ENCODE measurements around the gene FANK1. TPM values are rescaled to one million over a fixed set of nuclear protein-coding genes. Genes with fewer than 3 reads are reported as not detected.
A peak's percentile ranks its signal among the peaks of the same experiment; 100 is the strongest.
"Not testable (repeated sequence)": the region's sequence is repeated elsewhere in the genome, so short reads cannot be mapped to it uniquely, and the experiment has no call there.

FANK1 gene
- total RNA-seq, 1 donor from 2014 or later, result 3.2 TPM

- no peak for DNase-seq
Measured at GRCh38 chr10:126022841-126023240, 126.5 kb downstream of the FANK1 start.

DNA sequence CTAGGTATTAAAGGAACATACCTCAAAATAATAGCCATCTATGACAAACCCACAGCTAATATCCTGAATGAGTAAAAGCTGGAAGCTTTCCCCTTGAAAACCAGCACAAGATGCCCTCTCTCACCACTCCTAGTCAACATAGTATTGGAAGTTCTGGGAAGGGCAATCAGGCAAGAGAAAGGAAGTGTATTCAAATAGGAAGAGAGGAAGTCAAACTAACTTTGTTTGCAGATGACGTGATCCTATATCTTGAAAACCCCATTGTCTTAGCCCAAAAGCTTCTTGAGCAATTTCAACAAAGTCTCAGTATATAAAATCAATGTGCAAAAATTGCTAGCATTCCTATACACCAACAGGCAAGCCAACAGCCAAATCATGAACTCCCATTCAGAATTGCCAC, 131.3 kb downstream of the FANK1 start:
- DNase-seq, result no peak

DNA sequence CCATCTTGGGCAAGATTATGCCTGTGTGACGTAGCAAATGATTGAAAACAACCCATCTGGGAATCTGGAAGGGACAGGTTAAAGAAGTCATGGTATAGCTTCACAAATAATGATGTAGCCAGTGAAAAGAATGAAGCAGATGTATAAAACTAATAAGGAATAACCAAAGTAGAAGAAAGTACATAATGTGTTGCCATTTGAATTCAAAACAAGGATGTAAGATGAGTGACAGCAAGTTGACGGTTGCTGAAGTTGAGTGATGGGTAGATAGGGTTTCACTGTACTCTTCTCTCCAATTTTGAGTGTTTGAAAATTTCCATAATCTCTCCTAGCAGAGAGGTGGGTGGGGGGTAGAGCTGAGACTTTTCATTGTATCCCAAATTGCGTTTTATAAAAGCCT, 133.6 kb downstream of the FANK1 start:
- no peak for DNase-seq

DNA sequence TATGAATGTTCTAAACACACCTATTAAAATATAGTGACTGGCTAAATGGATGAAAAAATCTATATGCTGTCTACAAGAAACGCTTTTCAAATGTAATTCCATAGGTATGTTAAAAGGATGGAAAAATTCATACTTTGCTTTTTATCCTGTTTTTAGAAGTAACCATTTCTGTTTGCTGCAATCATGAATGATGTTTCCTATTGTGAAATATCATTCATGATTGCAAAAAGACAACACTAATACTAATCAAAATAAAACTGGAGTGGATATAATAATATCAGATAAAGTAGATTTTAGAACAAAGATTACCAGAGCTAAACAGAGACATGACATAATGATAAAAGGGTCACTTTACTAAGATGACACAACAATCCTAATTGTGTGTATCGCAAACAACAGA, 138.2 kb downstream of the FANK1 start:
- DNase-seq, result no peak

- no peak for DNase-seq
Measured at GRCh38 chr10:126036515-126036914, 140.2 kb downstream of the FANK1 start.

DNA sequence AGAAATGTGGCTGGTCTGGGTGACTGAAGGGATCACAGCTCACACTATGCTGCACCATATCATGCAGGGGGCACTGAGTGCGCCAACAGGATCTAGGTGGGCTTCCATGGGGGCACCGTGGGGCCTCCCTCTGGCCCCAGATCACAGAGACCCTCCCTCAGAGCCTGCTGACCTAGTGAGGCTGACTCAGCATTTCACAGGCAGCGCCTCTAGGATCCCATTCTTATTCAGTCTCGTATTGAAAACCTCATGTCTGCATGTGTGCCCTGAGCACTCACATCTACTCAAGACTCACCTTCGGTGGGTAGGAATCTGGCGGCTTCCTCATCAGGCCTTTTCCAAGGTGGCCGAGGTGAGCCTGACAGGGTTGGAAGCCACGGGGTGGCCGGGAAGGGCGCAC, 141.6 kb downstream of the FANK1 start:
- no peak for DNase-seq

- DNase-seq, result no peak
Measured at GRCh38 chr10:126041117-126041516, 144.8 kb downstream of the FANK1 start.

- peak; percentile 85 for DNase-seq
Measured at GRCh38 chr10:126041804-126042231, 145.5 kb downstream of the FANK1 start.

GRCh38 chr10:126042354-126042753, 146.0 kb downstream of the FANK1 start:
- no peak for DNase-seq

GRCh38 chr10:126042906-126043305, 146.5 kb downstream of the FANK1 start:
- DNase-seq, result no peak

DNA sequence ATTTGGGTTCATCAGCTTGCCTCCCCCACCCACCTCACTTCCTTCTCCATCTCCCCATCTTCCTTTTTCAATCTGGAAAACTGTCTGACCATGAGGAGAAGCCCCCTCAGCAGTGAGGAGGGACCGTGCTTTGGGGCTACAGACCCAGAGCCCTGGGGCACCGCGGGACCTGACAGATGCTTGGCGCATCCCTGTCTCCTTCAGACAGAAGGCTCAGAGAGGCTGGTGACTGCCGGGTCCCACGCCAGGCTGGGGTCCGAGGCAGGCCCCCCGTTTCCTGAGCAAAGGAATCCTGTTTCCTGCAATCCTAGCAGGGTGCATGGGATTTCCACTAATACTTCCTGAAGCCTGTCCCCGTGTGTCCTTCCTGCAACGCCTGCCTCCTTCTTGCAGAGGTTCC, 147.0 kb downstream of the FANK1 start:
- DNase-seq, result no peak

GRCh38 chr10:126045861-126046260, 149.5 kb downstream of the FANK1 start:
- no peak for DNase-seq

GRCh38 chr10:126046831-126047230, 150.5 kb downstream of the FANK1 start:
- DNase-seq, result no peak

DNA sequence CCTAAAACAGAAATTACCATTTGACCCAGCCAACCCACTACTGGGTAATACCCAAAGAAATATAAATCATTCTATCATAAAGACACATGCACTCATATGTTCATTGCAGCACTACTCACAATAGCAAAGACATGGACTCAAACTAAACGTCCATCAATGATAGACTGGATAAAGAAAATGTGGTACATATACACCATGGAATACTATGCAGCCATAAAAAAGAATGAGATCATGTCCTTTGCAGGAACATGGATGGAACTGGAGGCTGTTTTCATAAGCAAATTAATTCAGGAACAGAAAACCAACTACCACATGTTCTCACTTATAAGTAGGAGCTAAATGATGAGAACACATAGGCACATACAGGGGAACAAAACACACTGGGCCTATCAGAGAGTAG, 151.4 kb downstream of the FANK1 start:
- not testable (repeated sequence) for DNase-seq

DNA sequence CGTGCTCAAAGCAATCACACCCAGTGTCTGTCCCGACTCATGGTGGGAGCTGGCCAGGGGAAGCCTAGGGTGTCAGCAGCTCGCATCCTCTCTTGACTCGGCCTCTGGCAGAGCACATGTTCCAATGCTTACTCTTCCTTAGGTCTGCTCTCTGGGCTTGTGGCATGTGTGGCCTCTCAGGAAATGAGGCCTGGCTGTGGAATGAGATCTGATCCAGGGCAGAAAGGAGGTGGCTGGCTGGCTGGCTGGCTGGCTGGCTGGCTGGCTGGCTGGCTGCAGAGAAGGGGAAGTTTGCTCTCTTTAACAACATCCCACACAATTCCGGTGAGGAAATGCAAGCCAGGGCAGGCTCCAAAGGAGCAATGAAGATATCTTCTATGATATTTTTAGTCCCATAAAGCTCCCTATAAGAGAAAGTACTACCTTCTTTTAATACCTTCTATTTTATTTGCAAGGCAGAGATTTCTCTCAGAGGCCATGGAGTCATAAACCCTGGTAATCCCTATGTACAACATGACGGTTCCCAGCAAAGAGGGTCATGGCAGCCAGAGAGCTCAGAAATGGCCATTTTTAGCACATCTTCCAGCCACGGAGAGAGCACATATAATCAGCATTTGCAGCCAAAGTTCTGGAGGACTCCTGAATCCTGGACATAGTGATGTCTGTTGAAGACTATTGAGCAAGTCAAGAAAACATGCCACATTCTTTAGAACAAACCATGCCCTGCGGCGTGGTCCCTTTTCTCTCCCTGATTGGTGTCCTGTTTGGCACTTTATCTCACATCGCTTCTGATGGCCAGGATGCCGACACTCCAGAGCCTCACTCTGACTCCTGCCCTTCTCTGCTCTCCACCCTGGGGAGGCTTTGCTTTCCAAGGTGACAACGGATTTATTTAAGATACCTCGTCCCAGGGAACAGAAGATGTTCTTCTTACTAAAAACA, 153.7 kb downstream of the FANK1 start:
- no peak for DNase-seq

DNA sequence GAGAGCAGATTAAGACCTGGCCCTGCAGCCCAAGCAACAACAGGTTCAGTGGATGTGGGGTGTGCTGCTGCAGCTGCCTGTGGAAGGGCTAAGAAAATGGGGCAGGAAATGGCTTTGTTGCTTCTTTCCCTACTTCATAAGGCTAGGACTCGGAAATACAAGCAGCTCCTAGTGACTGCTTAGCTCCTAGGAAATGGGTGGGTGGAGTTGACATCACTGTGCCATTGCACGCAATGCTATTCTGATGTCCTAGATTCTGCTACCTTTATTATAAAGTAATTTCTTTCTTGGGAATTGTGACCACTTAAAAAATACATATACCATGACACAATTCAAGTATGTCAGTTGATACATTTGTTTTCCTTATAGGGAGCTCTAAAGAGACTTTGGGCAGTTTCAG, 155.8 kb downstream of the FANK1 start:
- DNase-seq, result no peak

DNA sequence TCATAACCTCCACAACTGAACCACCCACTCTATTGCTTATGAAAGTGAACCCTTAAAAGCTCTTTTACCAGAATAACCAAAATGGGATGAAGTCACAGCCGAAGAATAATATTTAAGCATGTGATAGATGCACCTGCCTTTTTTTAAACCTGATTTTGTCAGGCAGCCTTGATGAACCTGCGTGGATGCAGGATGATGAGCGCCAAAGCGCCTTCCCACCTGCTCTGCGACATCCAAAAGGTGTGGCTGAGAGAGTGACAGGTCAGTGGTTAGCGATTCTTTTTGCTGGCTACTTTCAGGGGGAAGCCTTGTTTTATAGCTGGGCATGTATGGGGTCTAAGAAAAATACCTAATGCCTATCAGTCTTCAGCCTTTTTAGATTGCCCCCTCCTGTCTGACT, 157.8 kb downstream of the FANK1 start:
- no peak for DNase-seq

- DNase-seq, result no peak
Measured at GRCh38 chr10:126057494-126057893, 161.1 kb downstream of the FANK1 start.

GRCh38 chr10:126058104-126058503, 161.7 kb downstream of the FANK1 start:
- DNase-seq, result no peak

DNA sequence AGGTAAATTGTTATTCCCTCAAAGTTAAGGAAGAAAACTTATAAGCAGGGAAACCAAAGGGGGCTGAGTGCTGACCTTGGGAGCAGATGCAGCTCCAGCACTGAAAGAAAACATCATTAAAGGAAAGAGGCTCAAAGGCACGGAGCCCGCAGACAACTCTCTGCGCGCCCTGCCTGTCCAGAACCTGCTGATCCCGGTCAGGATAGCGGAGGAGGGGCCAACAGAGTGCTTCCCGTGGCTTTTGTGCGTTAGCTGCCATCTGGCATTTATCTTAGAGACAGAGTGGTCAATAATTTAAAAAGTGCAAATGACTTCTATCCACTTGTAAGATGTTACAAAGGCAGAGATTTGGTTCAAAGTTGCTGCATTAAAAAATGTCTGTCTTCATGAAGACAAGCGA, 162.1 kb downstream of the FANK1 start:
- DNase-seq, result no peak

Data from tongue (tissue), 2 donors.